HCT116 (cell line): ENCODE data around the gene ZYX. TPM values are rescaled to one million over a fixed set of nuclear protein-coding genes. Genes with fewer than 3 reads are reported as not detected.

ENCODE experiments used
- ATAC-seq: fragments of 200-7000 bp; cut with Tn5 transposase; 2 replicates; pipeline ENCODE4 v1.9.1; 2020; ENCODE audit warnings: mild to moderate bottlenecking, moderate library complexity
- BruUV-seq: library from RNA; stranded (reverse); fragments of 400-500 nt; replicated peaks from 2 replicates; lab custom pipeline; 2021; lab: Mats Ljungman, UMichigan
- CTCF ChIA-PET: fragments of 300-600 bp; sonication (Branson Sonifier 250); formaldehyde crosslinking; loops from one replicate; lab custom pipeline; 2021; ENCODE audit warnings: antibody characterized with exemption; lab: Charles Lee
- POLR2A ChIA-PET: fragments of 300-600, 350-600 bp; sonication (Branson Sonifier 250); formaldehyde crosslinking; loops from one replicate; lab custom pipeline; 2021; ENCODE audit warnings: antibody characterized with exemption; lab: Charles Lee
- RAD21 ChIA-PET, 2 experiments: fragments of 300-600 bp; sonication (Branson Sonifier 250); formaldehyde crosslinking; loops; one replicate each; lab custom pipeline; 2023; ENCODE audit warnings: low total read pairs in 2 of 2; ENCODE audit not compliant: uncharacterized antibody in 2 of 2, unreplicated experiment in 2 of 2, low non-redundant PET in 1 of 2; lab: Charles Lee
- DNase-seq: peaks from one replicate; pipeline ENCODE4 v3.0.0-alpha.2; 2010; ENCODE audit warnings: low read depth, low spot score
- H2AFZ ChIP-seq: fragments of 200-600 bp; shearing (Covaris generic), sonication (generic); 2 replicates; pipeline ENCODE4 v1.6.1; 2017; ENCODE audit warnings: low read depth, mixed run types, mixed read lengths, antibody characterized with exemption, low read length; ENCODE audit not compliant: poor library complexity, severe bottlenecking
- H3K27ac ChIP-seq: 2 replicates; pipeline ENCODE4 v1.5.1; 2012; ENCODE audit warnings: low read depth, low read length
- H3K27me3 ChIP-seq: fragments of 200-600 bp; sonication (generic); 2 replicates; pipeline ENCODE4 v1.6.1; 2016; ENCODE audit warnings: mixed run types, low read length, mixed read lengths; ENCODE audit not compliant: insufficient read depth
- H3K36me3 ChIP-seq, 2 experiments: fragments of 200-500 bp in 1 of 2; fragments of 200-600 bp in 1 of 2; sonication (Bioruptor generic) in 1 of 2; sonication (generic) in 1 of 2; 2 replicates each; pipeline versions ENCODE4 v1.5.1 to v1.6.1; 2014 to 2016; ENCODE audit warnings: low read length in 2 of 2, inconsistent platforms in 1 of 2, mixed read lengths in 1 of 2, mixed run types in 1 of 2; ENCODE audit not compliant: insufficient read depth in 2 of 2, control insufficient read depth in 1 of 2
- H3K4me1 ChIP-seq, 2 experiments: fragments of 200-600 bp in 1 of 2; sonication (generic) in 1 of 2; 2 replicates each; pipeline versions ENCODE4 v1.5.1 to v1.6.1; 2012 to 2017; ENCODE audit warnings: low read length in 2 of 2, inconsistent platforms in 1 of 2, mild to moderate bottlenecking in 1 of 2, mixed read lengths in 1 of 2, mixed run types in 1 of 2, moderate library complexity in 1 of 2; ENCODE audit not compliant: insufficient read depth in 2 of 2, control insufficient read depth in 1 of 2
- H3K4me2 ChIP-seq: fragments of 200-600 bp; sonication (generic); 2 replicates; pipeline ENCODE4 v1.6.1; 2017; ENCODE audit warnings: mixed run types, low read length, mixed read lengths
- H3K4me3 ChIP-seq, 2 experiments: fragments of 200-600 bp in 1 of 2; sonication (generic) in 1 of 2; replicated peaks in 1 of 2; 2 replicates each; pipeline ENCODE4 v1.5.1; 2011 to 2016; ENCODE audit warnings: low read length in 2 of 2, control low read depth in 1 of 2, low read depth in 1 of 2, mild to moderate bottlenecking in 1 of 2, mixed read lengths in 1 of 2, mixed run types in 1 of 2
- H3K79me2 ChIP-seq: fragments of 200-600 bp; sonication (generic); 2 replicates; pipeline ENCODE4 v1.6.1; 2017; ENCODE audit warnings: mild to moderate bottlenecking, mixed run types, low read length, moderate library complexity, mixed read lengths; ENCODE audit not compliant: insufficient read depth
- H3K9ac ChIP-seq: fragments of 200-600 bp; sonication (generic); 2 replicates; pipeline ENCODE4 v1.6.1; 2016; ENCODE audit warnings: low read length, mixed read lengths
- H3K9me2 ChIP-seq: fragments of 200-600 bp; sonication (generic), shearing (Covaris generic); 2 replicates; pipeline ENCODE4 v1.6.1; 2017; ENCODE audit warnings: mixed run types, mild to moderate bottlenecking, moderate library complexity; ENCODE audit not compliant: insufficient read depth
- H3K9me3 ChIP-seq, 2 experiments: fragments of 200-500 bp in 1 of 2; fragments of 200-600 bp in 1 of 2; sonication (Bioruptor generic) in 1 of 2; sonication (generic) in 1 of 2; 2 replicates each; pipeline ENCODE4 v1.6.1; 2014 to 2017; ENCODE audit warnings: low read length in 2 of 2, mixed read lengths in 2 of 2, inconsistent platforms in 1 of 2, low read depth in 1 of 2, mild to moderate bottlenecking in 1 of 2, mixed run types in 1 of 2, moderate library complexity in 1 of 2; ENCODE audit not compliant: control insufficient read depth in 1 of 2, insufficient read depth in 1 of 2
- H4K20me1 ChIP-seq: fragments of 200-600 bp; sonication (generic), shearing (Covaris generic); 2 replicates; pipeline ENCODE4 v1.6.1; 2017; ENCODE audit warnings: mixed run types, mild to moderate bottlenecking, moderate library complexity; ENCODE audit not compliant: insufficient read depth
- ATF3 ChIP-seq: IDR thresholded peaks from 2 replicates; pipeline ENCODE4 v1.6.1; 2012
- EZH2 ChIP-seq: fragments of 200-600 bp; sonication (generic); IDR thresholded peaks from 2 replicates; pipeline ENCODE4 v1.6.1; 2017; ENCODE audit warnings: antibody characterized with exemption, mixed run types
- FOSL1 ChIP-seq: IDR thresholded peaks from 2 replicates; pipeline ENCODE4 v1.6.1; 2012; ENCODE audit warnings: low read depth
- POLR2AphosphoS5 ChIP-seq: IDR thresholded peaks from 2 replicates; pipeline ENCODE4 v1.6.1; 2011; ENCODE audit warnings: mild to moderate bottlenecking, low read depth, low read length, moderate library complexity
- RAD21 ChIP-seq: IDR thresholded peaks from 2 replicates; pipeline ENCODE4 v1.6.1; 2012; ENCODE audit warnings: low read depth, mild to moderate bottlenecking
- SIN3A ChIP-seq: IDR thresholded peaks from 2 replicates; pipeline ENCODE4 v1.6.1; 2012; ENCODE audit warnings: low read depth
- SP1 ChIP-seq: IDR thresholded peaks from 2 replicates; pipeline ENCODE4 v1.6.1; 2012; ENCODE audit warnings: low read depth
- SRF ChIP-seq: IDR thresholded peaks from 2 replicates; pipeline ENCODE4 v1.6.1; 2012; ENCODE audit warnings: low read depth
- YY1 ChIP-seq: IDR thresholded peaks from 2 replicates; pipeline ENCODE4 v1.6.1; 2011; ENCODE audit warnings: low read length, low read depth, moderate library complexity, mild to moderate bottlenecking; ENCODE audit not compliant: insufficient replicate concordance; ENCODE audit errors: extremely low read depth
- ZNF274 ChIP-seq: fragments of 200-500 bp; sonication (Bioruptor generic); IDR thresholded peaks from 2 replicates; pipeline ENCODE4 v1.6.1; 2014; ENCODE audit warnings: mild to moderate bottlenecking, low read depth, low read length, inconsistent platforms
- intact Hi-C: fragments of 100-400 bp; cut with micrococcal nuclease; formaldehyde crosslinking; loops from 2 replicates; pipeline ENCODE4 v1.10.0; 2022
- total RNA-seq: library from RNA; stranded (reverse); gene quantifications from one replicate; pipeline ENCODE4 v1.2.1, GENCODE V29; 2021; ENCODE audit not compliant: unreplicated experiment

Gene ZYX
- total RNA-seq, 1 experiment from 2014 or later, result 144 TPM

- Histone ChIP-seq H3K9me3 (no peaks in the 10 kb centered on the region), H3K9ac (no peak overlapping the region), H2AFZ (no peak overlapping the region), H3K4me3 (no peak overlapping the region), H3K36me3 (no peaks in the 10 kb centered on the region), H3K4me1 (peaks cover 4 to 14% of the 10 kb centered on the region in 2 experiments; a peak in 3 of 4 replicates), H3K9me2 (no peaks in the 10 kb centered on the region), H3K79me2 (no peaks in the 10 kb centered on the region), H3K27me3 (no peaks in the 10 kb centered on the region), H3K4me2 (no peak overlapping the region), H4K20me1 (no peaks in the 10 kb centered on the region), H3K27ac (no peak overlapping the region)
- POLR2A ChIA-PET, result no interaction called here
- DNase-seq (no peak), ATAC-seq (no peak)
- intact Hi-C loops, result no loop called here
- CTCF ChIA-PET, result no interaction called here
- RAD21 ChIA-PET, result no interaction called here
- no TSS peak for BruUV-seq
- no peak for TF ChIP-seq RAD21
These were observed 33.2 kb upstream of the ZYX start for GRCh38 chr7:143347950-143348349.

- ChIA-PET POLR2A (no interaction called here), RAD21 (no interaction called here), CTCF (no interaction called here)
- H3K9me3 ChIP-seq, result no peaks in the 10 kb centered on the region
- H4K20me1 ChIP-seq, result no peaks in the 10 kb centered on the region
- no peaks in the 10 kb centered on the region for H3K36me3 ChIP-seq
- no peak overlapping the region for H3K9ac ChIP-seq
- H3K4me2 ChIP-seq, result no peak overlapping the region
- H3K4me1 ChIP-seq, result no peaks in the 10 kb centered on the region
- intact Hi-C loops, result no loop called here
- H3K27ac ChIP-seq, result no peak overlapping the region
- H2AFZ ChIP-seq, result no peak overlapping the region
- DNase-seq (no peak), ATAC-seq (no peak)
- H3K79me2 ChIP-seq, result no peaks in the 10 kb centered on the region
- TF ChIP-seq FOSL1 (no peak), SP1 (no peak), RAD21 (no peak), ATF3 (no peak), EZH2 (no peak), YY1 (no peak), SRF (no peak), SIN3A (no peak), ZNF274 (no peak), POLR2AphosphoS5 (no peak)
- no peaks in the 10 kb centered on the region for H3K9me2 ChIP-seq
- no peaks in the 10 kb centered on the region for H3K27me3 ChIP-seq
- BruUV-seq, result no TSS peak
- no peak overlapping the region for H3K4me3 ChIP-seq
These were observed 30.1 kb upstream of the ZYX start for GRCh38 chr7:143351060-143351459.
